ENCODE data around the gene CNTN1.

GRCh38 chr12:40946612-40947194 lies 254.5 kb downstream of the CNTN1 start:
- TF ChIP-seq CTCF (IDR thresholded peaks at IDR 0.05; ENCODE audit: borderline replicate concordance, extremely low read depth, low read length, poor library complexity, severe bottlenecking): peak; percentile 68
- no peak for TF ChIP-seq EZH2 (IDR thresholded peaks at IDR 0.05; ENCODE audit: borderline replicate concordance, low read depth, low read length, severe bottlenecking)

Data from DND-41 (cell line).